ENCODE data around the gene NRAS. TPM values are rescaled to one million over a fixed set of nuclear protein-coding genes. Genes with fewer than 3 reads are reported as not detected.

NRAS gene
- total and polyA plus RNA-seq, 5 donors = 4.8 to 12.8 (median 8.8) TPM

GRCh38 chr1:114725230-114725629 is 8.7 kb upstream of the NRAS start:
- intact Hi-C loops (cut with DNase I) = no loop called here
- no peaks in the 10 kb centered on the region for H3K27me3 ChIP-seq (ENCODE audit: control insufficient read depth, insufficient read depth)
- no peak overlapping the region for H3K27ac ChIP-seq (ENCODE audit: low read length)
- H3K4me3 ChIP-seq (ENCODE audit: low read length) = no peak overlapping the region
- DNase-seq = no peak
- WGBS = 80% methylated on average over 1 of the region's 1 CpG
- H3K4me1 ChIP-seq (ENCODE audit: control insufficient read depth, insufficient read depth, low read length) = no peaks in the 10 kb centered on the region
- no peak for ATAC-seq
- H3K9me3 ChIP-seq (ENCODE audit: control insufficient read depth, low read length) = no peaks in the 10 kb centered on the region

- intact Hi-C loops (cut with DNase I) = no loop called here
- no peak for DNase-seq
These were observed 7.3 kb upstream of the NRAS start for GRCh38 chr1:114723915-114724314.

GRCh38 chr1:114723457-114723856 is 6.9 kb upstream of the NRAS start:
- WGBS = 0% methylated on average over 1 of the region's 1 CpG
- Histone ChIP-seq H3K27me3 (ENCODE audit: control insufficient read depth, insufficient read depth) (no peaks in the 10 kb centered on the region), H3K9me3 (ENCODE audit: control insufficient read depth, low read length) (no peaks in the 10 kb centered on the region), H3K27ac (ENCODE audit: low read length) (no peak overlapping the region), H3K4me3 (ENCODE audit: low read length) (no peak overlapping the region), H3K4me1 (ENCODE audit: control insufficient read depth, insufficient read depth, low read length) (no peaks in the 10 kb centered on the region)
- intact Hi-C loops (cut with DNase I) = no loop called here
- no peak for ATAC-seq
- no peak for DNase-seq

More at GRCh38 chr1:114723915-114724314, 7.3 kb upstream of the NRAS start:
- Histone ChIP-seq H3K4me1 (ENCODE audit: control insufficient read depth, insufficient read depth, low read length) (no peaks in the 10 kb centered on the region), H3K4me3 (ENCODE audit: low read length) (no peak overlapping the region), H3K27me3 (ENCODE audit: control insufficient read depth, insufficient read depth) (no peaks in the 10 kb centered on the region), H3K27ac (ENCODE audit: low read length) (no peak overlapping the region), H3K9me3 (ENCODE audit: control insufficient read depth, low read length) (no peaks in the 10 kb centered on the region)
- 86% methylated on average over 1 of the region's 1 CpG for WGBS
- no peak for ATAC-seq

- H3K4me1 ChIP-seq (ENCODE audit: control insufficient read depth, insufficient read depth, low read length) = peaks cover 2% of the 10 kb centered on the region
- ATAC-seq (no peak), DNase-seq (no peak)
- no peak overlapping the region for H3K4me3 ChIP-seq (ENCODE audit: low read length)
- no peaks in the 10 kb centered on the region for H3K27me3 ChIP-seq (ENCODE audit: control insufficient read depth, insufficient read depth)
- H3K27ac ChIP-seq (ENCODE audit: low read length) = no peak overlapping the region
- intact Hi-C loops (cut with DNase I) = no loop called here
- WGBS = 89% methylated on average over 4 of the region's 4 CpGs
- H3K9me3 ChIP-seq (ENCODE audit: control insufficient read depth, low read length) = no peaks in the 10 kb centered on the region
These were observed 3.9 kb upstream of the NRAS start for GRCh38 chr1:114720492-114720891.

GRCh38 chr1:114719424-114719787 is 2.8 kb upstream of the NRAS start:
- DNase-seq (no peak), ATAC-seq (no peak)
- 92% methylated on average over 3 of the region's 3 CpGs for WGBS
- Histone ChIP-seq H3K27ac (ENCODE audit: low read length) (no peak overlapping the region), H3K4me1 (ENCODE audit: control insufficient read depth, insufficient read depth, low read length) (peaks cover 2% of the 10 kb centered on the region), H3K4me3 (ENCODE audit: low read length) (no peak overlapping the region), H3K27me3 (ENCODE audit: control insufficient read depth, insufficient read depth) (no peaks in the 10 kb centered on the region), H3K9me3 (ENCODE audit: control insufficient read depth, low read length) (no peaks in the 10 kb centered on the region)
- intact Hi-C loops (cut with DNase I) = loop anchor here in 1 of 4 donors (5.0 kb wide), 1 partner anchor 38 kb away; the partner anchor contains the start of gene CSDE1

GRCh38 chr1:114718661-114719423 is 2.3 kb upstream of the NRAS start:
- Histone ChIP-seq H3K27ac (ENCODE audit: low read length) (no peak overlapping the region), H3K9me3 (ENCODE audit: control insufficient read depth, low read length) (no peaks in the 10 kb centered on the region), H3K27me3 (ENCODE audit: control insufficient read depth, insufficient read depth) (no peaks in the 10 kb centered on the region), H3K4me1 (ENCODE audit: control insufficient read depth, insufficient read depth, low read length) (peaks cover 2% of the 10 kb centered on the region), H3K4me3 (ENCODE audit: low read length) (no peak overlapping the region)
- WGBS = 90% methylated on average over 11 of the region's 11 CpGs
- intact Hi-C loops (cut with DNase I) = loop anchor here in 1 of 4 donors (5.0 kb wide), 1 partner anchor 38 kb away; the partner anchor contains the start of gene CSDE1
- ATAC-seq = no peak
- no peak for DNase-seq

- 29% methylated on average over 4 of the region's 4 CpGs for WGBS
- peaks cover 2% of the 10 kb centered on the region for H3K4me1 ChIP-seq (ENCODE audit: control insufficient read depth, insufficient read depth, low read length)
- peak in 1 of 2 donors; percentile 4 for ATAC-seq
- intact Hi-C loops (cut with DNase I) = loop anchor here in 1 of 4 donors (5.0 kb wide), 1 partner anchor 41 kb away; the partner anchor contains the start of gene CSDE1
- no peaks in the 10 kb centered on the region for H3K9me3 ChIP-seq (ENCODE audit: control insufficient read depth, low read length)
- no peak for DNase-seq
- no peaks in the 10 kb centered on the region for H3K27me3 ChIP-seq (ENCODE audit: control insufficient read depth, insufficient read depth)
- H3K27ac ChIP-seq (ENCODE audit: low read length) = peak overlapping the region; percentile 96
- peak overlapping the region; percentile 97 for H3K4me3 ChIP-seq (ENCODE audit: low read length)
These were observed 643 bp downstream of the NRAS start for GRCh38 chr1:114715952-114716303.

- no peak overlapping the region for H3K4me3 ChIP-seq (ENCODE audit: low read length)
- no peak overlapping the region for H3K27ac ChIP-seq (ENCODE audit: low read length)
- ATAC-seq = no peak
- peaks cover 2% of the 10 kb centered on the region for H3K4me1 ChIP-seq (ENCODE audit: control insufficient read depth, insufficient read depth, low read length)
- no peaks in the 10 kb centered on the region for H3K9me3 ChIP-seq (ENCODE audit: control insufficient read depth, low read length)
- DNase-seq = no peak
- no peaks in the 10 kb centered on the region for H3K27me3 ChIP-seq (ENCODE audit: control insufficient read depth, insufficient read depth)
- intact Hi-C loops (cut with DNase I) = no loop called here
- WGBS = 77% methylated on average over 4 of the region's 4 CpGs
These were observed 3.6 kb downstream of the NRAS start for GRCh38 chr1:114712977-114713376.

- WGBS = 95% methylated on average over 3 of the region's 3 CpGs
- no peaks in the 10 kb centered on the region for H3K27me3 ChIP-seq (ENCODE audit: control insufficient read depth, insufficient read depth)
- intact Hi-C loops (cut with DNase I) = no loop called here
These were observed 6.2 kb downstream of the NRAS start for GRCh38 chr1:114710360-114710759.

GRCh38 chr1:114707604-114708003 is 9.0 kb downstream of the NRAS start:
- Histone ChIP-seq H3K27me3 (ENCODE audit: control insufficient read depth, insufficient read depth) (no peaks in the 10 kb centered on the region), H3K9me3 (ENCODE audit: control insufficient read depth, low read length) (no peaks in the 10 kb centered on the region), H3K4me1 (ENCODE audit: control insufficient read depth, insufficient read depth, low read length) (no peaks in the 10 kb centered on the region), H3K27ac (ENCODE audit: low read length) (no peak overlapping the region), H3K4me3 (ENCODE audit: low read length) (no peak overlapping the region)
- intact Hi-C loops (cut with DNase I) = no loop called here
- no peak for DNase-seq
- WGBS = 91% methylated on average over 2 of the region's 2 CpGs
- no peak for ATAC-seq

More at GRCh38 chr1:114710360-114710759, 6.2 kb downstream of the NRAS start:
- Histone ChIP-seq H3K27ac (ENCODE audit: low read length) (no peak overlapping the region), H3K4me1 (ENCODE audit: control insufficient read depth, insufficient read depth, low read length) (no peaks in the 10 kb centered on the region), H3K4me3 (ENCODE audit: low read length) (no peak overlapping the region), H3K9me3 (ENCODE audit: control insufficient read depth, low read length) (no peaks in the 10 kb centered on the region)
- ATAC-seq = no peak
- DNase-seq = no peak

GRCh38 chr1:114703242-114703641 is 13.3 kb downstream of the NRAS start:
- ATAC-seq (no peak), DNase-seq (no peak)
- Histone ChIP-seq H3K9me3 (ENCODE audit: control insufficient read depth, low read length) (no peaks in the 10 kb centered on the region), H3K27me3 (ENCODE audit: control insufficient read depth, insufficient read depth) (no peaks in the 10 kb centered on the region), H3K27ac (ENCODE audit: low read length) (no peak overlapping the region), H3K4me3 (ENCODE audit: low read length) (no peak overlapping the region), H3K4me1 (ENCODE audit: control insufficient read depth, insufficient read depth, low read length) (no peaks in the 10 kb centered on the region)
- WGBS = 93% methylated on average over 1 of the region's 1 CpG
- intact Hi-C loops (cut with DNase I) = no loop called here
